GM19099 (cell line): ENCODE results near the gene FAM216A.

ENCODE experiments used
- POLR2A ChIP-seq: IDR thresholded peaks from 3 replicates; pipeline ENCODE4 v1.6.1; 2011; ENCODE audit warnings: low read depth; ENCODE audit not compliant: insufficient read length; ENCODE audit errors: extremely low read depth

Gene FAM216A

GRCh38 chr12:110533607-110534006 lies 65.0 kb downstream of the FAM216A start:
- no peak for TF ChIP-seq POLR2A

GRCh38 chr12:110534811-110535210 lies 66.2 kb downstream of the FAM216A start:
- no peak for TF ChIP-seq POLR2A

- TF ChIP-seq POLR2A = no peak
Measured at GRCh38 chr12:110536834-110537604, 68.4 kb downstream of the FAM216A start.

- TF ChIP-seq POLR2A = no peak
Measured at GRCh38 chr12:110537605-110538409, 69.2 kb downstream of the FAM216A start.

- no peak for TF ChIP-seq POLR2A
Measured at GRCh38 chr12:110538869-110539622, 70.4 kb downstream of the FAM216A start.
